Measurements from ENCODE around the gene TMEM141.

DNA sequence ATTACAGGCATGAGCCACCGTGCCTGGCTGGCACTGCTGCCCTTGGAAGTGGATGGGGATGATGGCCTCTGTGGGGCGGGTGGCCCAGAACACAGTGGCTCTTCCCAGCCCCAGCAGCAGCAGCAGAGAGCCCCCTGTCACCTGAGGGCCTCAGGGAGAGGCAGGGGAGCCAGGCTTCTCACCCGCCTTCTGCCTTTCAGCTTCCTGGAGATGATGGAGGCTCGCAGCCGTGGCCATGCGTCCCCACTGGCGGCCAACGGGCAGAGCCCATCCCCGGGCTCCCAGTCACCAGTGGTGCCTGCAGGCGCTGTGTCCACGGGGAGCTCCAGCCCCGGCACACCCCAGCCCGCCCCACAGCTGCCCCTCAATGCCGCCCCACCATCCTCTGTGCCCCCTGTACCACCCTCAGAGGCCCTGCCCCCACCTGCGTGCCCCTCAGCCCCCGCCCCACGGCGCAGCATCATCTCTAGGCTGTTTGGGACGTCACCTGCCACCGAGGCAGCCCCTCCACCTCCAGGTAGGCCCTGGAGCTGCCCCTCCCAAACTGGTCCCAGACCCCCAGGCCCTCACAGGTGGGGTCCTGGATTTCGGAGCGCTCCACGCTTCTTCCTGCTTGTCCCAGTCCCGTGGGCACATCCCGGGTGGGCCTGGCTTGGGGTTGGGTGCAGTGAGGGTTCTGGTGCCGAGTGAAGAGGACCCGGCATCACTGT is 46.2 kb downstream of the TMEM141 start:
- no peak for TF ChIP-seq REST (IDR thresholded peaks at IDR 0.05; ENCODE audit: insufficient read depth in 1 of 2, low read depth in 2 of 2, low read length in 2 of 2)
- TF ChIP-seq TAF1 (IDR thresholded peaks at IDR 0.05; ENCODE audit: borderline replicate concordance, insufficient read depth, low read length): no peak
- no peak for TF ChIP-seq POLR2AphosphoS5 (IDR thresholded peaks at IDR 0.05; ENCODE audit: low read depth, low read length)

All from PFSK-1 (cell line).